OCI-LY3 (cell line): ENCODE data around the gene FTO.

Source experiments
- H2AFZ ChIP-seq: fragments of 200-600, 300-600 bp; shearing (Covaris generic); 2 replicates; pipeline ENCODE4 v1.6.0; 2014; ENCODE audit warnings: antibody characterized with exemption, low read depth, low read length
- H3K27ac ChIP-seq: fragments of 200-600, 300-600 bp; sonication (generic); 2 replicates; pipeline ENCODE4 v1.5.1; 2014; ENCODE audit warnings: mild to moderate bottlenecking, low read length, moderate library complexity, mixed read lengths
- H3K27me3 ChIP-seq: fragments of 200-600, 300-600 bp; sonication (generic); 2 replicates; pipeline ENCODE4 v1.6.1; 2014; ENCODE audit warnings: low read depth, low read length, mixed read lengths
- H3K36me3 ChIP-seq: fragments of 200-600, 300-600 bp; sonication (generic); replicated peaks from 2 replicates; pipeline ENCODE3; 2014; ENCODE audit warnings: low read depth, low read length, mixed read lengths
- H3K4me1 ChIP-seq: fragments of 300-600, 200-600 bp; sonication (generic); 2 replicates; pipeline ENCODE4 v1.6.1; 2014; ENCODE audit warnings: low read length, mixed read lengths
- H3K4me2 ChIP-seq: fragments of 200-600, 300-600 bp; sonication (generic); 2 replicates; pipeline ENCODE4 v1.6.1; 2014; ENCODE audit warnings: low read length, mixed read lengths
- H3K4me3 ChIP-seq: fragments of 300-600, 200-600 bp; sonication (generic); 2 replicates; pipeline ENCODE4 v1.5.1; 2014; ENCODE audit warnings: antibody characterized with exemption, mild to moderate bottlenecking, low read length, moderate library complexity
- H3K79me2 ChIP-seq: fragments of 300-600, 200-600 bp; shearing (Covaris generic); 2 replicates; pipeline ENCODE4 v1.6.1; 2014; ENCODE audit warnings: mild to moderate bottlenecking, low read length, mixed read lengths
- H3K9ac ChIP-seq: fragments of 300-600, 200-600 bp; shearing (Covaris generic); 2 replicates; pipeline ENCODE4 v1.6.0; 2014; ENCODE audit warnings: mild to moderate bottlenecking, low read length, moderate library complexity
- H3K9me3 ChIP-seq: fragments of 200-600, 300-600 bp; shearing (Covaris generic); 2 replicates; pipeline ENCODE4 v1.6.1; 2014; ENCODE audit warnings: low read length, mixed read lengths; ENCODE audit not compliant: insufficient read depth
- H4K20me1 ChIP-seq: fragments of 200-600, 300-600 bp; sonication (generic); 2 replicates; pipeline ENCODE4 v1.6.1; 2016; ENCODE audit warnings: low read length, mixed read lengths; ENCODE audit not compliant: insufficient read depth
- CTCF ChIP-seq: fragments of 200-600, 300-600 bp; sonication (generic); IDR thresholded peaks from 2 replicates; pipeline ENCODE4 v1.5.1; 2014; ENCODE audit warnings: antibody characterized with exemption, low read length, low read depth
- EZH2phosphoT487 ChIP-seq: fragments of 200-600 bp; shearing (Covaris generic); IDR thresholded peaks from 2 replicates; pipeline ENCODE4 v1.6.1; 2018; ENCODE audit warnings: antibody characterized with exemption, mixed run types, low read depth

FTO gene

GRCh38 chr16:53908731-53909130, 204.8 kb downstream of the FTO start:
- H3K4me2 ChIP-seq, result no peak overlapping the region
- H2AFZ ChIP-seq, result no peak overlapping the region
- no peaks in the 10 kb centered on the region for H3K79me2 ChIP-seq
- no peaks in the 10 kb centered on the region for H3K27me3 ChIP-seq
- no peak overlapping the region for H3K9ac ChIP-seq
- no peak overlapping the region for H3K4me3 ChIP-seq
- TF ChIP-seq CTCF, result no peak
- TF ChIP-seq EZH2phosphoT487, result no peak
- H3K4me1 ChIP-seq, result no peaks in the 10 kb centered on the region
- no peaks in the 10 kb centered on the region for H3K36me3 ChIP-seq
- H4K20me1 ChIP-seq, result no peaks in the 10 kb centered on the region
- H3K9me3 ChIP-seq, result no peaks in the 10 kb centered on the region
- H3K27ac ChIP-seq, result no peak overlapping the region

- Histone ChIP-seq H3K9ac (no peak overlapping the region), H3K4me1 (no peaks in the 10 kb centered on the region), H2AFZ (no peak overlapping the region), H3K4me2 (no peak overlapping the region), H3K27ac (no peak overlapping the region), H3K4me3 (no peak overlapping the region), H3K9me3 (no peaks in the 10 kb centered on the region), H4K20me1 (no peaks in the 10 kb centered on the region), H3K36me3 (no peaks in the 10 kb centered on the region), H3K27me3 (no peaks in the 10 kb centered on the region), H3K79me2 (no peaks in the 10 kb centered on the region)
- TF ChIP-seq CTCF (no peak), EZH2phosphoT487 (no peak)
These were observed 207.0 kb downstream of the FTO start for GRCh38 chr16:53910990-53911389.

GRCh38 chr16:53911513-53911912, 207.6 kb downstream of the FTO start:
- Histone ChIP-seq H3K27me3 (no peaks in the 10 kb centered on the region), H3K9ac (no peak overlapping the region), H3K4me1 (no peaks in the 10 kb centered on the region), H2AFZ (no peak overlapping the region), H3K4me3 (no peak overlapping the region), H3K9me3 (no peaks in the 10 kb centered on the region), H3K27ac (no peak overlapping the region), H3K4me2 (no peak overlapping the region), H4K20me1 (no peaks in the 10 kb centered on the region), H3K36me3 (no peaks in the 10 kb centered on the region), H3K79me2 (no peaks in the 10 kb centered on the region)
- no peak for TF ChIP-seq CTCF
- TF ChIP-seq EZH2phosphoT487, result no peak

GRCh38 chr16:53912155-53912554, 208.2 kb downstream of the FTO start:
- H3K27ac ChIP-seq, result no peak overlapping the region

More at GRCh38 chr16:53912155-53912554, 208.2 kb downstream of the FTO start:
- no peaks in the 10 kb centered on the region for H3K9me3 ChIP-seq
- no peaks in the 10 kb centered on the region for H3K79me2 ChIP-seq
- H3K36me3 ChIP-seq, result no peaks in the 10 kb centered on the region
- no peak overlapping the region for H3K9ac ChIP-seq
- TF ChIP-seq CTCF, result no peak
- no peak for TF ChIP-seq EZH2phosphoT487
- H4K20me1 ChIP-seq, result no peaks in the 10 kb centered on the region
- H2AFZ ChIP-seq, result no peak overlapping the region
- no peaks in the 10 kb centered on the region for H3K4me1 ChIP-seq
- no peaks in the 10 kb centered on the region for H3K27me3 ChIP-seq
- H3K4me2 ChIP-seq, result no peak overlapping the region
- no peak overlapping the region for H3K4me3 ChIP-seq
